Measurements from ENCODE around the gene OR2AG1. TPM values are rescaled to one million over a fixed set of nuclear protein-coding genes. Genes with fewer than 3 reads are reported as not detected.

The OR2AG1 gene, protein sequence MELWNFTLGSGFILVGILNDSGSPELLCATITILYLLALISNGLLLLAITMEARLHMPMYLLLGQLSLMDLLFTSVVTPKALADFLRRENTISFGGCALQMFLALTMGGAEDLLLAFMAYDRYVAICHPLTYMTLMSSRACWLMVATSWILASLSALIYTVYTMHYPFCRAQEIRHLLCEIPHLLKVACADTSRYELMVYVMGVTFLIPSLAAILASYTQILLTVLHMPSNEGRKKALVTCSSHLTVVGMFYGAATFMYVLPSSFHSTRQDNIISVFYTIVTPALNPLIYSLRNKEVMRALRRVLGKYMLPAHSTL
- total RNA-seq = not detected

DNA sequence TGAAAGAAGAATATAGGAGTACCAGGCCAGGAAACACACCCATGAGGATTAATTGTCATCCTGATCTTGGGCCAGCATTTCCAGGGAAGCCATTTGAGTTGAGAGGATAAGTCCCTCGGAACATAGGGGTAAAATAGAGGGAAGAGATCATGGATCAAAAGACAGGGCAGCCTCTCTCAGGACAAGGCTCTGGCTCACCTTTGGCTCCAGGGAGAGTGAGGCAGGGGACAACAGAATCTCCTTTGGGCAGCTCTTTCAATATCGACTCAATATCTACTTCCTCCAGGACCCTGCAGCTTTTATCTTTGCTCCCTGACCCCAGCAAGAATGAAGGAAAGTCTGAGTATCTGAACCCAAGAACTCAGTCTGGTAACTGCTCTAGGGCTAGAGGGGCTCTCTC, at the start of gene OR2AG1:
Gene OR2AG1, plus strand, starts transcription at position 301 of the 400 bp plus-strand sequence. CDS start 2,018 bp downstream, outside the sequence.

DNA sequence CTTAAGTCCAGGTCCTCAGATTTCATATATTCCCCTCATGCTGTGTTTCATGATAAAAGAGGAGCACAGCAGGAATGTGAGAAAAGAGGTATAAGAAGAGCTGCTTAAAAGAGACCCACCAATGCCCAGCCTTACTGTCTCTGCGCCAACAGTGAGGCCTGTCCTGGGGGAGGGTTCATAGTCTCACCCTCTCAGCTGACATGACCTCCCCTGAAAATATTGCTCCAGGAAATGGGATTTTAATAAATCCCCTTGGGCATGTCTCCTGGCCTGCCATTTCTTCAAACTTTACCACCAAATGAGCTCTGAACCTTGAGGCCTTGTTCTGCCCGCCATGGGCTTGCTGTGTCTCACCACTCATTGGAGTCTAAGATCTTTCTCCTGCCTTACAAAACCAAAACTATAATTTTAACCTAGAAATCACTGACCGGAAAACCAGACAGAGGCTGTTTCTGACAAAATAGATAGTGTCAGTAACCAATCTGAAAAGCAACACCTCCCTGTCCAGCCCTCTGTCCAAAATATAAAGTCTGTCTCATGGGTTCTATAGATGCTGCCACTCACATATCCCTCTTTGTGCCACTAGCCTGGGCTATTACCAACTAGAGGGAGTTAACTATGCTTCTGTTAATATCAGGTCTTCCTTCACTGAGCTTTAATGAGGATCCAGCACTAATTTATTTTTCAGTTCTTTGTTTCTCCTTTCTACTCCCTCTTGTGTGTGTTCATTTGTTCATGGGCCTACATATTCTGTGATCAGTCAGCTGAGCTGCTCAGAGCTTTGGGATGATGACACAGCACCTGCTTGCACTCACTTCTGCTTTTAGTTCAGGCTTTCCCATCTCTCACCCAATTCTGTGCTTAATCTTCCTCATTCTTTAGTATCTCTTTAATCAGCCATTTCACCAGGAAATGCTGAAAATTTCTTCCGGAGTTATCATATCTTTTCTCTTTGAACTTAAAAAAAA, 10.6 kb upstream of the OR2AG1 start, which contains the start of gene OR2AG2:
Gene OR2AG2, minus strand, starts transcription at position 51 of the 968 bp plus-strand sequence. CDS start 3,019 bp downstream, outside the sequence.

DNA sequence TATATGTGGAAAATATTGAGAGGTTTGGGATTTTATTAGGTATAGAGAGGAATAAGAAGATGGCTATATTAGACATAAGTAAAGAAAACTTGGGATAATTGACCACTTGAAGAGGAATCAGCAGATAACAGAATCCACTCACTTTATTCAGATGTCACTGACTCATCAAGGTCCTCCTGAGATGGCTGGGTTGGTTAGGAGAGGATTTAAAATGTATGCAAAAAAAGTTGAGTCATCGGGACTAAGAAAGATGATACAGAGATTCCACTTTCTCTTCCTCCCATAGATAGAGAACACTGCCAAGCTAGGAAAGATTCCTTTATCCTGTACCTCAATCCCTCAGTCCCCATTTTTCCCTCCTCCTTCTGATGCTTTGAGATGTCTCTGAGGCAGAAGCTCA, 16.6 kb downstream of the OR2AG1 start, which contains the start of gene OR6A2:
Gene OR6A2, minus strand, starts transcription at position 288 of the 400 bp plus-strand sequence. CDS start 3,981 bp downstream, outside the sequence.

Other genes starting within 250 kb of the OR2AG1 start
- 10 to 100 TPM; 27.1 to 32.8 TPM for gene RRP8, start 179.4 kb upstream of the OR2AG1 start, total RNA-seq
- gene ILK, start 179.2 kb upstream of the OR2AG1 start, total RNA-seq = 100 to 1,000 TPM; 151 to 155 TPM
- gene TAF10, start 170.8 kb upstream of the OR2AG1 start, total RNA-seq = 100 to 1,000 TPM; 143 to 148 TPM
- 100 to 1,000 TPM in 1 of 2 experiments, 10 to 100 TPM in 1; 99.0 to 101 TPM for gene TPP1, start 163.6 kb upstream of the OR2AG1 start, total RNA-seq
- gene DCHS1, start 127.2 kb upstream of the OR2AG1 start, total RNA-seq = under 1 TPM; 0.36 to 0.38 TPM
- 10 to 100 TPM; 36.1 to 38.8 TPM for gene MRPL17, start 99.7 kb upstream of the OR2AG1 start, total RNA-seq
- gene OR2AG2, start 11.0 kb upstream of the OR2AG1 start, total RNA-seq = not detected
- gene OR6A2, start 16.7 kb downstream of the OR2AG1 start, total RNA-seq = not detected
- gene OR10A5, start 62.7 kb downstream of the OR2AG1 start, total RNA-seq = not detected
- not detected for gene OR10A2, start 80.0 kb downstream of the OR2AG1 start, total RNA-seq
- gene OR10A4, start 93.6 kb downstream of the OR2AG1 start, total RNA-seq = not detected
- gene OR2D2, start 109.5 kb downstream of the OR2AG1 start, total RNA-seq = not detected
- gene OR2D3, start 138.0 kb downstream of the OR2AG1 start, total RNA-seq = not detected
- gene ZNF215, start 143.4 kb downstream of the OR2AG1 start, total RNA-seq = under 1 TPM; 0.63 to 0.91 TPM
- not detected for gene ZNF214, start 237.3 kb downstream of the OR2AG1 start, total RNA-seq
- under 1 TPM in 1 of 2 experiments, not detected in 1; 0.05 TPM for gene NLRP14, start 237.5 kb downstream of the OR2AG1 start, total RNA-seq

Measured in activated naive CD4-positive, alpha-beta T cell treated with anti-CD3 and anti-CD28 coated beads, Interleukin-2, amount 10 ng/mL, durations not matched to agents 5 hours and 36 hours (primary cell).